COR-L47 (cell line): Measurements from ENCODE around the gene CACHD1.

Experiments used
- DNase-seq: peaks from one replicate; lab custom pipeline; 2025; lab: John Stamatoyannopoulos, UW

Gene CACHD1

GRCh38 chr1:64469977-64470664, at the start of gene CACHD1:
Gene CACHD1, plus strand, starts transcription at chr1:64470129. Its CDS starts 616 bp downstream, at chr1:64470745.
- peak; percentile 79 for DNase-seq

DNA sequence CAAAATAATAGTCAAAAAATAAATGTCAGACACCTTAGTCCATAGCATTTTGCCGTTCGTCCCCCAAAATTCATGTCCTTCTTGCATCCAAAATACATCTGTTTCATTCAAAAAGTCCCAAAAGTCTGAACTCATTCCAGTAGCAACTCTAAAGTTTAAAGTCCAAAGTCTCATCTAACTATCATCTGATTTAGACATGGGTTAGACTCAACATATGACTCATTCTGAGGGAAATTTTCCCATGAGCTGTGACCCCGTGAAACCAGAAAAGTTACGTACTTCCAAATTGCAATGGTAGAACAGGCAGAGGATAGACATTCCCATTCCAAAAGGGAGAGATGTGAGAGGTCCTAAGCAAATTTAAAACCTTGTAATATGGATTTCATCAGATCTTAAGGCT, 48.6 kb upstream of the CACHD1 start:
- DNase-seq, result no peak

- no peak for DNase-seq
These were observed 46.4 kb upstream of the CACHD1 start for GRCh38 chr1:64423526-64423925.

GRCh38 chr1:64424412-64424811, 45.5 kb upstream of the CACHD1 start:
- no peak for DNase-seq

GRCh38 chr1:64425521-64425920, 44.4 kb upstream of the CACHD1 start:
- no peak for DNase-seq

- no peak for DNase-seq
These were observed 43.2 kb upstream of the CACHD1 start for GRCh38 chr1:64426681-64427080.

DNA sequence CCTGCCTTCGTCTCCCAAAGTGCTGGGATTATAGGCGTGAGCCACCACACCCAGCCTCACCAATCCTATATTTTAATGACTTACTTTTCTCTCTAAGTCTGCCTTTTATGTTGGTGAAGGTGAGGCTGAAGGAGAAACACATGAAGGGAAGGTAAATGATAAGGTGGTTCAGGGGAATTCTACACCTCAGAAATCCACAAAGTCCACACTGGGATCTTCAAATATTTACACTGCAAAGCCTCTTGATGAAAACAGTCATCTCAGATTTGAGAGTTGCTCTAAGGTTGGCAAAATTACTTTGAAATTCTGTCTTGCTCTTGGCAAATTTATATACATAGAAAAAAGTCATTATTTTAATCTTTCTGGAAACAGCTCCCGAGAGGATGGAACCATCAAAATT, 42.0 kb upstream of the CACHD1 start:
- DNase-seq, result no peak

GRCh38 chr1:64433308-64433707, 36.6 kb upstream of the CACHD1 start:
- DNase-seq, result no peak

- no peak for DNase-seq
These were observed 36.2 kb upstream of the CACHD1 start for GRCh38 chr1:64433747-64434146.

DNA sequence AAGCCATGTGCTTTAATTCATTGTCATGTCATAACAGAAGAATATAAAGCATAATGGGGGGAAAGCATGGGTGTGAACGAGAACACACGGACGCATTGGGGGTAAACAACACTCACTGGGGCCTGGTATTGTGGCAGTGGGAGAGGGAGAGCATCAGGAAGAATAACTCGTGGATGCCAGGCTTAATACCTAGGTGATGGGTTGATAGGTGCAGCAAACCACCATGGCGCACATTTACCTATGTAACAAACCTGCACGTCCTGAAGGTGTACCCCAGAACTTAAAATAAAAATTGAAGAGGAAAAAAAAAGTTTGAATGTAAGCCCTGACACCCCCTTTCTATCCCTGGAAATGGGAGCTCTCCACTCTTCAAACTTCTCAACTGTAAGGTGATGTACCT, 34.9 kb upstream of the CACHD1 start:
- no peak for DNase-seq

DNA sequence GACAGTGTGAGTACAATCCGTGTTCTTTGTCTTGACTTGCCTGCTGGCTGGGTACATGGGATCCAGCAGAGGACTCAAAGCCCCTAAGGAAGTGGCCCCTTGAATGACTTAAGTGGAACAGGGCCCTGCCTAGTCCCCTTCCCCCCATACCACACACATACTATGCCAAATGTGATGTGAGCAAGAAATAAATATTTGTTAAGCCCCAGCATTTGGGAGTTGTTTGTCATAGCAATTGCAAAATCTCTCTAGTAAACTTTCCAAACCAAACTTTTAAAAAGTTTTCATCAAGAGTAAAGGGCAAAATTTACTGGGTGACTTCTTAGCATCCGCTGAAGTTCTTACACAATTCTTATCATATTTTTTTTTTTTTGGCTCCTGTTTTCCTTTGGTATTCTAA, 32.5 kb upstream of the CACHD1 start:
- no peak for DNase-seq

GRCh38 chr1:64440183-64440826, 29.6 kb upstream of the CACHD1 start:
- DNase-seq, result no peak

DNA sequence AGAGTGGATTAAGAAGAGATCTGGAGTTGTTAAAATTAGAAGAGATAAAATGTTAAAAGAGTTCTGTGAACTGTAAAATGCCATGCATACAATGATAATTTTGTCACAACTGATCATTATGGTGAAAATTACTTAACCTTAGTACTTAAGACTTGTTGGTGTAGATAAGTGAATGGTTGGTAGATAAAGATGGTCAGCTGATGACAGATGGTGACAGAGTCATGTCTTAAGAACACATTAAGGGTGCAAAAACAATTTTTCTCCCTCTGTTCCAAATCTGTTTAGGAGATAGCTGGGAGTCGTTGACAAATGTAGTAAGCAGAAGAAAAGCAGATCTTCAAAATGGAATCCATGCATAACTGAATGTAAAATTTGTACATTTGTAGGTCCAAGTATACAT, 18.5 kb upstream of the CACHD1 start:
- DNase-seq, result no peak

DNA sequence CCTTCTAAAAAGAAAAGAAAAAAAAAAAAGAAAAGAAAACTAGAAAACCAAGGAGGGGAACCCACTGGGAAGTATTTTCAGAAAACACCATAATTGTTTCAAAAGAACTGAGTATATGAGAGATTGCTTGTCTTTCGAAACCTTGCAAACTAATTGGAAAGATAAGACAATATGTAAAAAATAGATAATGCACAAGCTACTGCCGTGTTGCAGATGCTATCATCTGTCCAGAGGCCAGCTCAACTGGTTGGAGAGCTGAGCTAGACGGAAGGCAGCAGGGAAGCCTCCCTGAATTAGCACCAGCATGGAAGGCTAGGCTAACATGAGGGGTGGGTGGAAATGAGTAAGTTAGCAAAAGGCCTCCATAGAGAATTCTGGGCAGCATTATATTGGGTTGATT, 16.2 kb upstream of the CACHD1 start:
- DNase-seq, result no peak

- DNase-seq, result no peak
These were observed 11.0 kb upstream of the CACHD1 start for GRCh38 chr1:64458915-64459314.

DNA sequence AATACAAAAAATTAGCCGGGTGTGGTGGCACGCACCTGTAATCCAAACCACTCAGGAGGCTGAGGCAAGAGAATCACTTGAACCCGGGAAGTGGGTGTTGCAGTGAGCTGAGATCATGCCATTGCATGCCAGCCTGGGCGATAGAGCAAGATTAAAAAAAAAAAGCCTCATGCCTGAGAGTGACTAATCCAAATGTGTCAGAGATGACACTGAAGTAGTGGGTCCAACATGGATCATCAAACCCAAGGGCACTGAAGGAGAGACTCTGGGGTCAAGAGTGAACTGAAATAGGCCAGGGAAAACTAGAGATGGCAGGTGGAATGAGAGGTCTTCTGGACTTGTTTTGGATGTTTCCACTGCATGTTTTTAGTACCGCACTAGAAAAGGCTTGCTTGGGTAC, 10.2 kb upstream of the CACHD1 start:
- DNase-seq, result no peak

DNA sequence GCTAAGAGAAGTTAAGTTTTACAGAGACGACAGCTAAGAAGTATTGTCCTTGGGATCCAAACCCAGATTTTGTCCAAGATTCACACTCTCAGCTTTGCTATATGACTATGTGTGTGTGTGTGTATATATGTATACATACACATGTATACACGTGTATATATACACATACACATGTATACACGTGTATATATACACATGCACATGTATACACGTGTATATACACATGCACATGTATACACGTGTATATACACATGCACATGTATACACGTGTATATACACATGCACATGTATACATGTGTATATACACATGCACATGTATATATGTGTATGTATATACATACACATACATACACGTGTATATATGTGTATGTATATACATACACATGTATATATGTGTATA, 3.9 kb upstream of the CACHD1 start:
- DNase-seq, result no peak

DNA sequence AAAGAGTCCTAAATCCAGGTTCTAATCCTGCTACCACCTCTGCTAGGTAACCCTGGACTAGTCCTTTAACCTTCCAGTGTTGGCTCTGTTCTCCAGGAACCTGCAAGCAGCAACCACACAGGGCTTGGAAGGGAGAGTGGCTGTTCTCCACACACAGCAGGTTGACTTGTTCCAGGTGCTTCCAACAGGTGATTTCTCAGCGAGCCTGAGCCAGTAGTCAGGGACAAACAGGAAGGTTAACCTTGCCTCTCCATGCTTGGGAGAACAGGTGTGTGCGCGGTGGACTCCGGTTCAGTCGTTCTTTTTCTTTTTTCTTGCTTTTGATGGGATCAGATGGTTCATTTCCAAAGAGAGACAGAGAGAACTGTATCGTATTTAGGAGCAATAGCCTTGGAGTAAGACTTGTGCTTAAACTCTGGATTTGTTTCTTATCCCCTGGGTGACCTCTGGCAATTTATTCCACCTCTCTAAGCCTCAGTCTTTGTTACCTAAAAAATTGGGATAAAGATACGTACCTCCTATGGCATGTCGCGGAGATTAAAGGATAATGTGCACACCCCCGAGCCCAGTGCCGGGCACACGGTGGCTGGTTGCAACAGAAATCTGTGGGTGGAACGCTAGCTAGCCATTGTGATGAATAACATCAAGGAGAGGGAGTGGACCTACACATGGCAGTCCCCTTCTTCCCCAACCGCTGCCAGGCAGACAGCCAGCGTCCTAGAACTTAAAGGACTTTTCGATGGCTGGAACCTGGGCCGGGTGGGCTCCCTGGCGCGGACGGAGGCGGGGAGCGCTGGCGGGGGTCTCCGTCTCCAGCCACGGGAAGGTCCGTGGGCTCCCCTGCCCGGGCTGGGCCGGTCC, 583 bp upstream of the CACHD1 start:
- no peak for DNase-seq

DNA sequence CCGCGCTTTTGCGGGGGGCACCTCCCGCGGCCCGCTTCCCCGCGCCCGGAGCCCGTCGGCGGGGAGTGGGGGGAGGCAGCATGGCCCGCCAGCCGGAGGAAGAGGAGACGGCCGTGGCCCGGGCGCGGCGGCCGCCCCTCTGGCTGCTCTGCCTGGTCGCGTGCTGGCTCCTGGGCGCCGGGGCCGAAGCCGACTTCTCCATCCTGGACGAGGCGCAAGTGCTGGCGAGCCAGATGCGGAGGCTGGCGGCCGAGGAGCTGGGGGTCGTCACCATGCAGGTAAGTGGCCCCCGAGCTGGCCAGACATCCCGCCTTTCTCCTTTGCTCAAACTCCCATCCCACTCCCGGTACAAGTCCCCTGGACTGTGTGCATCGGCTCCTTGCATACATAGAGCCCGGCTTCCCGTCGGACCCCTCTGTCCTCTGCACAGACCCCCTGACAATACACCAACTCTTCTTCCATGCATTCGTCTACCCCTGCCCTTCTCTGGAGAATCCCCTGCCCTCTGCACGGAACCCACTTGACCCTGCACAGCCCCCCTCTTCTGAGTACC, 812 bp downstream of the CACHD1 start:
- DNase-seq, result peak; percentile 21

DNA sequence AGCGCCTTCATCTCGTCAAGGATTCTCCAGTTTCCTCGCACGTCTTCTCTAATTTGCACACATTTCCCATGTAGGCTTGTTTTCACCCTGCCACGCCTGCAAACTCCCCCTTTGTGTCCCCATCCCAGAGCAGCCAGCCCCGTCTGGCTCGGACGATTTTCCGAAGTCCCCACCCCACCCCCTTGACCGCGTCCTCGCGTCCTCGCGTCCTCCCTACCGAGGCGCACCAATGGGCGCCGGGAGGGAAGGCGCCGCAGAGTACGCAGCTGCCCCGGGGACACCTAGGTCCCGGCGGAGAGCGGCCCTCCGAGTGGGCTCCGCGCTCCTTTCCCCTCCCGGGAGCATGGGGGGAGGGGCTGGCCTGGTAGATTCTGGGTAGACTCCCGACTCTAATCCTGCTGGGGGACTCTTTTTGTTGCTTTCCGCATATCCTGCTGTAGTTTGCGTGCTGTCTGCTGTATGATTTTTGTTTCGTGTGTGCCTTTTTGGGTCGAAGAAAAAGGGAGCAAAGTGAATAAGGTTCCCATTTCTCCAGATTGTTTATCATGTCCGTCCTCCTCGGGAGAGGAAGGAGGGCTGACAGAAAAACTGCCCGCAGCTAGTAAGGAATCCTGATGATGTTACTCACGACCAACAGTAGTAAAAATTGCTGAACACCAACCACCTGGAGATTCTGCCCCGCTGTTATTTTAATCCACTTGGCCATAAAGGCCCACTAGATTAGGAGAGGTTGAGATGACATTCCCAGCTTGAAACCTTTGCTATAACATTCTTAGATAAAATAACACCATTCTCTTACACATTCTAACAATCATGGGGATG, 1.5 kb downstream of the CACHD1 start:
- no peak for DNase-seq

DNA sequence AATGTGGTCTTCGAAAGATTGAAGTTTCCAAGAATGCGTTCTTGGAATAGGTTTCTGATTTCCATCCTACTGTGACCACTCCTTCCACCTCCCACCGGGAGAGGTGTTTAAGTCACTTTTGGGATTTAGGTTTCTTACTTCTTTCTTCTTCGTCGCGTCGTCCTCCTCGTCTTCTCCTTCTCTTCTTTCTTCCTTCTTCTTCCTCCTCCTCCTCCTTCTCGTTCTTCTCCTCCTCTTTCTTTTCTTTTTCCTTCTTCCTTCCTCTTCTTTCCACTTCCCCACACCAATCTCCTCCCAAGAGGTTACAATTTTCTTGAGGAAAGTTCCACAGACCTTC, 2.1 kb downstream of the CACHD1 start:
- no peak for DNase-seq

- DNase-seq, result no peak
These were observed 2.9 kb downstream of the CACHD1 start for GRCh38 chr1:64472805-64473204.
